ENCODE data around the gene PCNT. TPM values are rescaled to one million over a fixed set of nuclear protein-coding genes. Genes with fewer than 3 reads are reported as not detected.

Gene PCNT
- total and polyA plus RNA-seq, 2 of the 8 experiments (the other 6 are each of a cell fraction or from before 2014, with no cell fraction given), result 9.9 to 45.1 TPM

DNA sequence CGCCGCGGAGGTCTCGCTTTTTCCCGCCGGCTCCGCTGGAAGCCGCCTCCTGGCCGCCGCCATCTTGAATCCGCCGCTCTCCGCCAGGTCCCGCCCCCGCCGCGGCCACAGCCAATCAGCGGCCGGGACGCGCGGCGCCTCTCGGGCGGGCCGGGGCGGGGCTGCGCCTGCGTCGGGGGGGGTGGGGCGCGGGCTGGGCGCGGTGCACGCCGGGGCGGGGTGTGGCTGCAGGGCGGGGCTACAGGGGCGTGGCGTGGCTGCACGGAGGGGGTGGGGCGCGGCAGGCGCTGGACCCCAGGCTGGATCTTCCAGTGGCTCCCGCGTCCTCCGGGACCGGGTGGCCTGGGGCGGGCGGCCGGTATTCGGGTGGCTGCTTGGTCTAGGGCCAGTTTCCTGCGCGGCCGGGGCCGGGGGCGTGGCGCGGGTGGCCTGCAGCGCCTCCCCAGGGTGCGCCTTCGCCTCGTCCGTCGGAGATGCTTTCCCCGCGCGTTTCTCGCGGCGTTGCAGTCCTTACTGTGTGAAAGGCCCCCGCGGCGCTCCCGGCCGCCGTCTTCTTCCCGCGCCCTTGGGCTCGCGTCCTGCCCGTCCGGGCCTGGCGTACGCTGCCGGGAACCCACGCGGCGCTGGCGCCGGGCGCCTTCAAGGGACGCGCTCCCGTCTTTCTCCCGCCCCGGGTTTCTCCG, 575 bp downstream of the PCNT start (continued):
- TF ChIP-seq USF2 (IDR thresholded peaks at IDR 0.05; ENCODE audit: low read length), result no peak
- peak; percentile 88 for TF ChIP-seq TAF7 (optimal IDR thresholded peaks at IDR 0.05; ENCODE audit: borderline replicate concordance, low read depth, low read length)
- TF ChIP-seq ASH2L (IDR thresholded peaks at IDR 0.05; ENCODE audit: low read length), result no peak
- peak; percentile 91 for TF ChIP-seq TAF1 (IDR thresholded peaks at IDR 0.05; ENCODE audit: low read depth, low read length)
- TF ChIP-seq JUND (IDR thresholded peaks at IDR 0.05; ENCODE audit: low read length), result no peak
- no peak for TF ChIP-seq KDM5A (IDR thresholded peaks at IDR 0.05; ENCODE audit: low read length)
- TF ChIP-seq CHD2 (IDR thresholded peaks at IDR 0.05; ENCODE audit: low read length), result no peak
- no peak for TF ChIP-seq SP4 (IDR thresholded peaks at IDR 0.05; ENCODE audit: low read length)
- TF ChIP-seq GABPA (IDR thresholded peaks at IDR 0.05; ENCODE audit: borderline replicate concordance, insufficient read depth, low read length), result no peak
- TF ChIP-seq SIRT6 (IDR thresholded peaks at IDR 0.05; ENCODE audit: low read length), result no peak
- TF ChIP-seq POU5F1 (IDR thresholded peaks at IDR 0.05; ENCODE audit: low read depth, low read length), result no peak
- TF ChIP-seq BACH1 (IDR thresholded peaks at IDR 0.05; ENCODE audit: low read length), result peak; percentile 57
- 0 out of 2 replicates have a peak, but pooled peaks have one; percentile 24 for TF ChIP-seq EGR1 (IDR thresholded peaks at IDR 0.05; ENCODE audit: borderline replicate concordance, low read depth, low read length)
- no peak for TF ChIP-seq NANOG (IDR thresholded peaks at IDR 0.05; ENCODE audit: insufficient read depth, low read depth, low read length, poor library complexity, severe bottlenecking)
- peak in 1 of 2 experiments; percentile 79; a peak in 2 of 3 replicates for TF ChIP-seq POLR2A (IDR thresholded peaks at IDR 0.05; ENCODE audit: control extremely low read depth in 1 of 2, low read depth in 2 of 2, low read length in 2 of 2)
- no peak for TF ChIP-seq RXRA (IDR thresholded peaks at IDR 0.05; ENCODE audit: insufficient read depth, low read depth, low read length)
- TF ChIP-seq POLR2AphosphoS5 (IDR thresholded peaks at IDR 0.05; ENCODE audit: low read depth, low read length), result 0 out of 2 replicates have a peak, but pooled peaks have one; percentile 37
- TF ChIP-seq MAFK (IDR thresholded peaks at IDR 0.05; ENCODE audit: low read depth, low read length), result no peak
- TF ChIP-seq EP300 (IDR thresholded peaks at IDR 0.05; ENCODE audit: borderline replicate concordance in 1 of 2, low read depth in 2 of 2, low read length in 2 of 2), result no peak
- no peak for TF ChIP-seq CEBPB (IDR thresholded peaks at IDR 0.05; ENCODE audit: low read depth, low read length)
- TF ChIP-seq RNF2 (IDR thresholded peaks at IDR 0.05; ENCODE audit: borderline replicate concordance, low read depth, low read length, missing control alignments, poor library complexity, severe bottlenecking), result no peak
- TF ChIP-seq YY1 (IDR thresholded peaks at IDR 0.05; ENCODE audit: low read depth, low read length), result peak; percentile 97; the same call in 1 of the 2 replicates
